ENCODE data around the gene TRIM9. TPM values are rescaled to one million over a fixed set of nuclear protein-coding genes. Genes with fewer than 3 reads are reported as not detected.

TRIM9 gene
- total and polyA plus RNA-seq, 9 of the 15 experiments (the other 6 are each of a cell fraction or from before 2014, with no cell fraction given), result 0.03 to 0.15 (median 0.04) TPM; not detected in 4

GRCh38 chr14:50953502-50953901 lies 141.4 kb downstream of the TRIM9 start (continued):
- no peak for TF ChIP-seq ZNF143 (CRISPR knock-in tag; IDR thresholded peaks at IDR 0.05)
- TF ChIP-seq PHTF2 (CRISPR knock-in tag; IDR thresholded peaks at IDR 0.05), result no peak
- TF ChIP-seq KDM4B (IDR thresholded peaks at IDR 0.05; ENCODE audit: borderline replicate concordance in 2 of 2, low read depth in 1 of 2), result no peak
- no peak for TF ChIP-seq NKRF (IDR thresholded peaks at IDR 0.05; ENCODE audit: borderline replicate concordance)
- no peak for TF ChIP-seq CSDE1 (IDR thresholded peaks at IDR 0.05)
- TF ChIP-seq ILF3 (IDR thresholded peaks at IDR 0.05; ENCODE audit: borderline replicate concordance), result no peak

- WGBS (ENCODE audit: insufficient coverage, low coverage, missing lambda C conversion rate), result 62% methylated on average over 4 of the region's 6 CpGs
- intact Hi-C loops (cut with micrococcal nuclease), result loop anchor here (10.0 kb wide), 1 partner anchor 274 kb away; no protein-coding TSS in a partner anchor
- TF ChIP-seq FOXK1 (CRISPR knock-in tag; IDR thresholded peaks at IDR 0.05; ENCODE audit: borderline replicate concordance) (no peak), MAFG (tag; conservative IDR thresholded peaks at IDR 0.05) (peak; percentile 74), MAFK (IDR thresholded peaks at IDR 0.05; ENCODE audit: low read length) (peak; percentile 86), MAFF (IDR thresholded peaks at IDR 0.05; ENCODE audit: low read length) (peak; percentile 82), BRD4 (IDR thresholded peaks at IDR 0.05) (no peak), EHMT2 (IDR thresholded peaks at IDR 0.05) (no peak), ZNF316 (IDR thresholded peaks at IDR 0.05) (peak; percentile 89), C11orf30 (IDR thresholded peaks at IDR 0.05; ENCODE audit: low read depth) (peak; percentile 81)
- Histone ChIP-seq H2AFZ (ENCODE audit: low read depth, low read length) (no peak overlapping the region), H3K4me3 (no peak overlapping the region), H3K27ac (ENCODE audit: extremely low read depth, low read depth, low read length) (no peak overlapping the region), H3K79me2 (ENCODE audit: control insufficient read depth, insufficient read depth, low read length) (no peaks in the 10 kb centered on the region), H3K9me3 (replicated peaks; ENCODE audit: control insufficient read depth, insufficient read depth, low read depth, low read length) (no peaks in the 10 kb centered on the region), H3K4me1 (replicated peaks in 1 of 2; ENCODE audit: control insufficient read depth in 2 of 2, insufficient read depth in 2 of 2, low read length in 2 of 2) (peaks cover 0 to 12% of the 10 kb centered on the region in 2 experiments; a peak in 3 of 5 replicates), H4K20me1 (replicated peaks; ENCODE audit: control insufficient read depth, insufficient read depth, low read length) (no peaks in the 10 kb centered on the region), H3K9me1 (ENCODE audit: control insufficient read depth, insufficient read depth, low read length) (no peaks in the 10 kb centered on the region), H3K9ac (ENCODE audit: insufficient read depth in 1 of 2, low read depth in 2 of 2, low read length in 2 of 2) (no peak overlapping the region), H3K27me3 (ENCODE audit: control insufficient read depth in 2 of 2, insufficient read depth in 2 of 2, low read length in 2 of 2) (no peaks in the 10 kb centered on the region), H3K4me2 (ENCODE audit: insufficient read depth, low read length) (no peak overlapping the region), H3K36me3 (ENCODE audit: control insufficient read depth, insufficient read depth, low read length) (no peaks in the 10 kb centered on the region)
- ATAC-seq (no peak), DNase-seq (ENCODE audit: extremely low read depth in 1 of 4, low spot score in 3 of 4) (no peak), FAIRE-seq (no peak)
- in situ Hi-C loops (cut with MboI), result no loop called here
- ChIA-PET POLR2A (interaction anchor here (0.6 kb wide), 1 partner anchor 267 kb away, joined by 3 read pairs; no protein-coding TSS in a partner anchor), CTCF (ENCODE audit: low intra/inter-chr PET ratio) (no interaction called here)
- BruUV-seq (replicated peaks), result no TSS peak
These were observed 143.9 kb downstream of the TRIM9 start for GRCh38 chr14:50951032-50951431.

Measured in K562 (cell line).